SK-N-SH treated with all-trans-retinoic acid at 6 μM for 48 hours (cell line): ENCODE results near the gene TACR2.

Source experiments
- ATAC-seq: fragments of 200-7000 bp; cut with Tn5 transposase; 3 replicates; pipeline ENCODE4 v1.9.1; 2020; ENCODE audit warnings: mild to moderate bottlenecking, moderate library complexity
- BACH2 ChIP-seq: fragments of 250-450 bp; sonication (Bioruptor Pico); IDR thresholded peaks from 2 replicates; pipeline ENCODE4 v1.9.0; 2021; ENCODE audit warnings: mild to moderate bottlenecking, borderline replicate concordance
- CREB5 ChIP-seq: fragments of 250-450 bp; sonication (Bioruptor Pico); IDR thresholded peaks from 2 replicates; pipeline ENCODE4 v1.5.1; 2020; ENCODE audit warnings: low read depth, mild to moderate bottlenecking, moderate library complexity
- CSDC2 ChIP-seq: fragments of 250-450 bp; sonication (Bioruptor Pico); IDR thresholded peaks from 2 replicates; pipeline ENCODE4 v1.5.0; 2020; ENCODE audit warnings: mild to moderate bottlenecking, moderate library complexity
- CSRNP3 ChIP-seq: fragments of 250-450 bp; sonication (Bioruptor Pico); IDR thresholded peaks from 2 replicates; pipeline ENCODE4 v1.5.1; 2021; ENCODE audit warnings: mild to moderate bottlenecking, moderate library complexity
- ESRRG ChIP-seq: fragments of 250-450 bp; sonication (Bioruptor Pico); IDR thresholded peaks from 2 replicates; pipeline ENCODE4 v1.6.1; 2021; ENCODE audit warnings: mild to moderate bottlenecking
- ISL1 ChIP-seq: fragments of 250-450 bp; sonication (Bioruptor Pico); IDR thresholded peaks from 2 replicates; pipeline ENCODE4 v2.1.2; 2022; ENCODE audit warnings: mild to moderate bottlenecking, moderate library complexity
- OSR1 ChIP-seq: fragments of 250-450 bp; sonication (Bioruptor Pico); IDR thresholded peaks from 2 replicates; pipeline ENCODE4 v1.8.0; 2022; ENCODE audit warnings: moderate library complexity, mild to moderate bottlenecking, inconsistent platforms
- PATZ1 ChIP-seq: fragments of 250-450 bp; sonication (Bioruptor Pico); IDR thresholded peaks from 2 replicates; pipeline ENCODE4 v1.8.0; 2020; ENCODE audit warnings: mild to moderate bottlenecking, moderate library complexity, borderline replicate concordance
- POU6F1 ChIP-seq: fragments of 250-450 bp; sonication (Bioruptor Pico); IDR thresholded peaks from 2 replicates; pipeline ENCODE4 v1.8.0; 2021; ENCODE audit warnings: low read depth, mild to moderate bottlenecking, moderate library complexity, borderline replicate concordance
- SNAI2 ChIP-seq: fragments of 250-450 bp; sonication (Bioruptor Pico); IDR thresholded peaks from 2 replicates; pipeline ENCODE4 v1.5.0; 2020; ENCODE audit warnings: mild to moderate bottlenecking, moderate library complexity
- TCF4 ChIP-seq: fragments of 250-450 bp; sonication (Bioruptor Pico); IDR thresholded peaks from 2 replicates; pipeline ENCODE4 v1.8.0; 2021; ENCODE audit warnings: mild to moderate bottlenecking, moderate library complexity, borderline replicate concordance
- TOX ChIP-seq: fragments of 250-450 bp; sonication (Bioruptor Pico); IDR thresholded peaks from 2 replicates; pipeline ENCODE4 v1.8.0; 2021; ENCODE audit warnings: mild to moderate bottlenecking, moderate library complexity, borderline replicate concordance
- ZC3H10 ChIP-seq: fragments of 250-450 bp; sonication (Bioruptor Pico); IDR thresholded peaks from 2 replicates; pipeline ENCODE4 v1.5.1; 2021; ENCODE audit warnings: mild to moderate bottlenecking, moderate library complexity
- ZFP3 ChIP-seq: fragments of 250-450 bp; sonication (Bioruptor Pico); IDR thresholded peaks from 2 replicates; pipeline ENCODE4 v1.5.0; 2020; ENCODE audit warnings: mild to moderate bottlenecking, moderate library complexity
- ZNF8 ChIP-seq: fragments of 450-650 bp; formaldehyde crosslinking; IDR thresholded peaks from 2 replicates; pipeline ENCODE4 v1.5.0; 2020; ENCODE audit warnings: mild to moderate bottlenecking, moderate library complexity

Gene TACR2

GRCh38 chr10:69416695-69417094 lies at the start of gene TACR2:
TSS of gene TACR2 (minus strand) at chr10:69416918. CDS start at chr10:69416323, 595 bp downstream.
- ATAC-seq, result no peak
- TF ChIP-seq ZC3H10 (CRISPR knock-in tag) (no peak), POU6F1 (CRISPR knock-in tag) (no peak)

- ATAC-seq, result no peak
- TF ChIP-seq CREB5 (CRISPR knock-in tag) (no peak), CSRNP3 (CRISPR knock-in tag) (no peak), TCF4 (CRISPR knock-in tag) (no peak), TOX (CRISPR knock-in tag) (no peak), OSR1 (no peak), SNAI2 (CRISPR knock-in tag) (no peak), POU6F1 (CRISPR knock-in tag) (no peak), ESRRG (no peak), ZNF8 (CRISPR knock-in tag) (no peak), ZFP3 (CRISPR knock-in tag) (no peak)
Measured at GRCh38 chr10:69466158-69466490, 49.4 kb upstream of the TACR2 start.

GRCh38 chr10:69465457-69466157 lies 48.9 kb upstream of the TACR2 start:
- TF ChIP-seq POU6F1 (CRISPR knock-in tag) (no peak), ZC3H10 (CRISPR knock-in tag) (no peak), TCF4 (CRISPR knock-in tag) (no peak), PATZ1 (CRISPR knock-in tag) (no peak), CSRNP3 (CRISPR knock-in tag) (no peak)
- ATAC-seq, result no peak

GRCh38 chr10:69464801-69465401 lies 48.2 kb upstream of the TACR2 start:
- ATAC-seq, result no peak
- no peak for TF ChIP-seq CSDC2
- TF ChIP-seq PATZ1 (CRISPR knock-in tag), result no peak
- no peak for TF ChIP-seq ZNF8 (CRISPR knock-in tag)
- TF ChIP-seq POU6F1 (CRISPR knock-in tag), result no peak
- TF ChIP-seq TOX (CRISPR knock-in tag), result no peak
- no peak for TF ChIP-seq ZFP3 (CRISPR knock-in tag)
- no peak for TF ChIP-seq OSR1
- TF ChIP-seq CSRNP3 (CRISPR knock-in tag), result no peak
- TF ChIP-seq ISL1 (CRISPR knock-in tag), result no peak
- TF ChIP-seq BACH2 (CRISPR knock-in tag), result no peak
